GM04503 (cell line): ENCODE measurements around the gene CRYAB.
"Not testable (repeated sequence)": the region's sequence is repeated elsewhere in the genome, so short reads cannot be mapped to it uniquely, and the experiment has no call there.

Source experiments
- DNase-seq: peaks from one replicate; pipeline ENCODE4 v3.0.0-alpha.2; 2012; ENCODE audit warnings: low read depth

CRYAB gene

GRCh38 chr11:111933872-111934271 is 22.3 kb upstream of the CRYAB start:
- no peak for DNase-seq

DNA sequence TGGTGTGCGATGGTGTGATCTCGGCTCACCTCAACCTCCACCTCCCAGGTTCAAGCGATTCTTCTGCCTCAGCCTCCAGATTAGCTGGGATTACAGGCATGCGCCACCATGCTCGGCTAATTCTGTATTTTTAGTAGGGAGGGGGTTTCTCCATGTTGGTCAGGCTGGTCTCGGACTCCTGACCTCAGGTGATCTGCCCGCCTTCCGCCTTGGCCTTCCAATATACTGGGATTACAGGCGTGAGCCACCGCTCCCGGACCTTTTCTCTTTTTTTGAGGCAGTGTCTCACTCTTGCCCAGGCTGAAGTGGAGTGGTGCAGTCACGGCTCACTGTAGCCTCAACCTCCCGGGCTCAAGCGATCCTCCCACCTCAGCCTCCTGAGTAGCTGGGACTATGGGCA is 21.6 kb upstream of the CRYAB start:
- not testable (repeated sequence) for DNase-seq

DNA sequence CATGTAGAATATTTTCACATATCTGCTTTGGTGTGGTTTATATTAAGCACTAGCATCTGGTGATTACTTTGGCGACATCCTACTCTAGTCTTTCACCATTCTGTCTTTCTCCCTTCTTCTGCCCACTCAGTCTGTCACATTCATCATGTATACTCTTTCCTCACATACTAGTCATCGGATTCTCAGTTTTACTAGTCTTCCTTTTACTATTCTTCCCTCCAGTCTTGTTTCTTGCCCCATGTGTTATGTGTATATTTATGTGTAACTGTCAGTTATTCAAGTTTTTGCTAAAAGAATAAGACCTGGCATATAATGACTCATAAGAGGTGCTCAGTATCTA is 21.0 kb upstream of the CRYAB start:
- DNase-seq, result no peak

DNA sequence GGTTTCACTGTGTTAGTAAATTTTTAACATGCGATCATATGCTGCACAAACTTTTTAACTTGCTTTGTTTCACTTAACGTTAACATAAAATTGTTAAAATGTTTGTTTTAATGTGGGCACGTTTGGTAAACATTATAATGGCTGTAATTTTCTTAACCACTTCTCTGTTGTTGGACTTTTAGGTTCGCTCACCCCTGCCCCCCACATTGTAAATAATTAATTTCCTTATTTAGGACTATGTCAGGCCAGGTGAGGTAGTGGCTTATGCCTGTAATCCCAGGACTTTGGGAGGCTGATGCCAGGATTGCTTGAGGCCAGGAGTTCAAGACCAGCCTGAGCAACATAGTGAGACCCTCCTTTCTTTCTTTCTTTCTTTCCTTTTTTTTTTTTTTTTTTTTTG is 18.9 kb upstream of the CRYAB start:
- DNase-seq, result no peak

DNA sequence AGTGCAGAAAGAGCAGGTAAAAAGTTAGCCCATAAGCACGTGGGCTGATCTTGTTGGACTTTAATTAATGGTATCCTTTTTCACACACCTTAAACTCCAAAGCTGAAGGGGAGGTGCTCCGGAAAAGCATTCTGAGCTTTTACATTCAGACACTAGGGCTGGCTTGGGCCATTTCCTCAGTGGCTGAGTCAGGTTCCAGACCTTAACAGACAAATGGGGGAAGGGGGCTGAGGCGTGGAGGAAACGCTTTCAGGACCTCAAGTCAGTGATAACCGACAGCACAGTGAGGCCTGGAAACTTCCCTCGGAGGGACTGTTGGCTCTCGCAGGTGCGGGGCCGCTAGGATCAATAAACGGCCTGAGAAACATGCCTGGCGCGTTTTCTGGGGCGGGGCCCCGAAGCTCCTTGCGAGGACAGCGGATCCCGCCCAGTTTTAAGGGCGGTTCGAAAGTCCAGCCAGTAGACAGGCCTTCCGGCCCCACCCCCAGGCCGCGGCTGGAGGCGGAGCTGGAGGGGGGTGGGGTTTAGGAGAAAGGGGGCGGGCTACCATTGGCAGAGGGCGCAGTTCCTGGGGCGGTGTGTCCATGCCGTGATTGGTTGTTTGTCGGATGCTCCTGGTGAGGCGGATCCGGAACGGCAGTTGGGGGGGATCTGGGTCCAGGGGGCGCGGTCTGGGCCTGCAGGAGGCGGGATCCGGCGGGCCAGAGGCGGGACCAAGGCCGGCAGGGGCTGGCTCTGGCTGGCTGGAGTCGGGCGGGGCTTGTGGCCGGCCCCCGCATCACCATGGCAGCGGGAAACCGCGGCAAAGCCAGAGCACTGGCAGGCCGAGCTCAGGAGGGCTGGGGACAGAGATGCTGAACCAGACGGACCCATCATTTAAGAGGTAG is 15.2 kb upstream of the CRYAB start:
- peak; percentile 78 for DNase-seq

DNA sequence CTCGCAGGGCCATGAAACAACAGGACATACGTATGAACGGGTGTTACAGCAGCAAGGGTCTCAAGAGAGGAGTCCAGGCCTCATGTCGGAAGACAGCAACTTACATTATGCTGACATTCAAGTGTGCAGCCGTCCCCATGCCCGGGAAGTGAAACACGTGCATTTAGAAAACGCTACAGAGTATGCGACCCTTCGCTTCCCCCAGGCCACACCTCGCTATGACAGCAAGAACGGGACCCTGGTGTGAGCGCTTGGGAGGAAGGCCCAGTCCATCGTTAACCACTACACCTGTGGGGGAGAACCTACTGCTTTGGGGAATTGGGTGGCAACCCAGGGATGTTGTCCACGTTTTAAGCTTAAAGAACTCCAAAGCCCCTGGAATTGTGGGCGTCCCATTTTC is 14.4 kb upstream of the CRYAB start:
- DNase-seq, result no peak

- DNase-seq, result no peak
These were observed 12.4 kb upstream of the CRYAB start for GRCh38 chr11:111923951-111924350.

DNA sequence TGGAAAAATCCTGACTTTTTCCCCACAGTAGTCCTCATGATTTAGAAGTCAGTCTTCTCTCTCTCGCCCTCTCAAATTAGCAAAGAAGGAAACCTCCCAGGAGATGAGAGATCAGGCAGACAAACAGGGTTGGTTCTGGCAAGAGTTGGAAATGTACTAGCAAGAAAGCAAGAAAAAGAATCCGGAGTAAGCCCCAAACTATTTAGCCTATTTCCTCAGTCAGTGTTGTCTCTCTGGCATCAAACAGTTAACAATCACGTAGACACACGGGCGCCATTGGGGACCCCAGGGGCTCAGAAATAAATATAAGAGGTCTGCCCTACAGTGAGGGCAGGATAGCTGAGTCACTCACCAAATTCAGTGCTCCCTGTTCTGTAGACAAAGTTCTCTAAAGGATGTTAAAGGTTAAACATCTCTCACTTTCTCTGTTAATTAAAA is 11.8 kb upstream of the CRYAB start:
- DNase-seq, result no peak

- no peak for DNase-seq
These were observed 11.2 kb upstream of the CRYAB start for GRCh38 chr11:111922803-111923202.

DNA sequence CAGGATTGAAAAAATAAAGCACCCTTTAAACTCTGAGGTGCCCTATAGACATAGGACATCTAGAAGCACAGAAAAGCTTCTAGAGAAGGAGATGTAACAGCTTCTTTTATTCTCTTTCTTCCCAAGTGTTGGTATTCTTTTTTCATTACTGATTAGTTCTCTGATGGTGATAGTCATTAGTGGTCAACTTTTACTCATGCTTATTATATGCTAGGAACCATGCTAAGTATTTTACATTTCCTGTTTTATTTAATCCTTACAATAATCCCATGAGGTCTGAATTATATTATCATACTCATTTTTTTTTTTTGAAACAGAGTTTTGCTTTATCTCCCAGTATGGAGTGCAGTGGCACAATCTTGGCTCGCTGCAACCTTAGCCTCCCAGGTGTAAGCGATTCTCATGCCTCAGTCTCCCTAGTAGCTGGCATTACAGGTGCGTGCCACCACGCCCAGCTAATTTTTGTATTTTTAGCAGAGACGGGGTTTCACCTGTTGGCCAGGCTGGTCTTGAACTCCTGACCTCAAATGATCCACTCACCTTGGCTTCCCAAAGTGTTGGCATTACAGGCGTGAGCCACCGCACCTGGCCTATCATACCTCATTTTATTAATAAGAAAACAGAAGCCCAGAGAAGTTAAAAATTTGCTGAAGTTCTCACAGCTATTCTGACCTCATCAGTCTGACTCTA is 10.1 kb upstream of the CRYAB start:
- no peak for DNase-seq

- no peak for DNase-seq
These were observed 9.3 kb upstream of the CRYAB start for GRCh38 chr11:111920908-111921307.

DNA sequence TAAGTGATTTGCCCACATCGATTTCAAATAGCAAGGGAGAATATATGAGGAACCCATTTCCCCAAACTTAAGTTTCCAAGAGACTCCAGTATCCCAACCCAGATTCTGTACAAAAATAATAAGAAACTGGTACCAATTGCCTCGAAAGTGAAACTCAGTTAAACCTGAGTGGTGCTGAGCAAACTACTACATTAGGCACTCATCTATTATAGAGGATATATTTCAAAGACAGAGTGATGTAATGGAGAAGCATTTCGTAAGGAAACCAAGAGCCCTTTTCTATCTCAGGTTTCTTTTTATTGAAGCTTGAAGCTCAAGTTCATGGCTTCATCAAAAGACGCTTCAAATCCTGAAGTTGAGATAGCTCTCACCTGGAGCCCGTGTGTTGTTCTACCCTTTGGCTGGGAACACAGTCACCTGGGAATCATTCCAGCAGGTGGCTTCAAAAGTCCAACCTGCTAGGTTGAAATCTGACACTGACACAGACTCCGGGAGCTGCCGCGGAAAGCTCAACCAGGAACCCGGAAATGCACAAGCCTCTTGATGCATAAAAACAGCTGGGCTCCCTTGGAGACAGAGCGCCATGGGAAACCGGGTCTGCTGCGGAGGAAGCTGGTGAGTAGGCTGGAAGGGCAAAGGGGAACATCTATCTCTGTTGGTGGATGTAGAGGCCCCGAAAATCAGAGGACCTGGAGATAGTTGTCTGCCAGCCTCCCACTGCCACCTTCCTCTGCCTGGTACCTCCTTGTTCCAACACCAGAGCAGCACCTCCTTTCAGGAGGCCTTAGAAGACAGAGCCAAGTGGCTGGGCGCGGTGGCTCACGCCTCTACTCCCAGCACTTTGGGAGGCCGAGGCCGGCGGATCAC is 7.1 kb upstream of the CRYAB start, which contains the start of gene C11orf52:
Gene C11orf52 (plus strand): TSS at position 524 of the 867 bp plus-strand sequence. CDS start 60 bp downstream, at position 584.
- DNase-seq, result no peak

GRCh38 chr11:111917788-111918187 is 6.2 kb upstream of the CRYAB start:
- no peak for DNase-seq

DNA sequence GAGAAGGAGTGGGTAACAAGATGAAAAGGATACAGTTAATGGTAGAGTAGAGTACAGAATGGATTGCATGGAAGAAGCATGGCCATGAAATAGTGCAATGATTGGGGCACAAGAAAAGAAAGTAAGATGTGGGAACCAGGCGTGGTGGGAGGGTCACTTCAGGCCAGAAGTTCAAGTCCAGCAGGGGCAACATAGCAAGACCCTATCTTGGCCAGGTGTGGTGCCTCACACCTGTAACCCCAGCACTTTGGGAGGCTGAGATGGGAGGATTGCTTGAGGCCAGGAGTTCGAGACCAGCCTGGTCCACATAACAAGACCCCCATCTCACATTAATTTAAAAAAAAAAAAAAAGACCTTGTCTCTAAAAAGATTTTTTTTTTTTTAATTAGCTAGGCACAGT is 5.7 kb upstream of the CRYAB start:
- no peak for DNase-seq

- DNase-seq, result no peak
These were observed 5.2 kb upstream of the CRYAB start for GRCh38 chr11:111916768-111917167.

DNA sequence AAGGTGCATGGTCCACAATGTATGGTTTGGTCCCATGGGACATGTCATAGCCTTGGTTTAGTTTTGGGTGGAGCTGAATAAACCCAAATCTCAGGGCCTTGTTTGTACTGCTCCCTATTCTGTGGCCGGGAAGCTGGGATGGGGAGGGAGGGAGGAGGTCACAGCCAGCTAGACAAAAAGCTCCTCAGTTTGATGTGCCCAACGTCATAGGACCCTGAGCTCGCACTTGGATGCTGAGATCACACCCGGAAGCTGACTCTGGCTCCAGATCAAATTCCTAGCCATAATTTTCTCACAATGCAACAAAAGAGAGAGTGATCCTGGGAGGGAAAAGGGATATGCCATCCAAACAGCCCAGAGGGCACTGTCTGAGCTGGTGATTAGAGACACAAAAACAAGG is 2.4 kb upstream of the CRYAB start:
- DNase-seq, result peak; percentile 72

DNA sequence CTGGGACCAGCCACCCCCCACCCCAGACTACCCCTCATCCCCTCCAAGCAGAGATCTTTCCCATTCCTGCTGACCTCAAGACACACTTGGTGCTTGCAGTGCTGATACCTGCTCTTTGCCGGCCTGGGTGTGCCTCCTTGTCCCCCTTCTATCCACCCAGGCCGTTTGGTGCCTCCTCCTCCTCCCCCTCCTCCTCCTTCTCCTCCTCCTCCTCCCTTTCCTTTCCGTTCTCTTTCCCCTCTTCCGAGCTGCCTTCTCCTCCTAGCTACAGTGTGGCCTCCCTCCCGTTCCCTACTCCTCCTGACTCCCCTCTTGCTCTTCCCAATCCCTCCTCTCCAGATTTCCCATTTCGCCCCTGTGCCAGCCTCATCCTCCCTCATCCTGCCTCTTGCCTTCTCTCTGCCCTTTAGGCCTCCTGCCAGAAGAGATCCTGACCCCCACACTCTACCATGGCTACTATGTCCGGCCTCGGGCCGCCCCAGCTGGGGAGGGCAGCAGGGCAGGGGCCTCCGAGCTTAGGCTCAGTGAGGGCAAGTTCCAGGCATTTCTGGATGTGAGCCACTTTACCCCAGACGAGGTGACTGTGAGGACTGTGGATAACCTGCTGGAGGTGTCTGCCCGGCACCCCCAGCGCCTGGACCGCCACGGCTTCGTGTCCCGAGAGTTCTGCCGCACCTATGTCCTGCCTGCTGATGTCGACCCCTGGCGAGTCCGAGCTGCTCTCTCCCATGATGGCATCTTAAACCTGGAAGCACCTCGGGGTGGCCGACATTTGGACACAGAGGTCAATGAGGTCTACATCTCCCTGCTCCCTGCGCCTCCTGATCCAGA is 1.7 kb upstream of the CRYAB start:
- DNase-seq, result no peak

DNA sequence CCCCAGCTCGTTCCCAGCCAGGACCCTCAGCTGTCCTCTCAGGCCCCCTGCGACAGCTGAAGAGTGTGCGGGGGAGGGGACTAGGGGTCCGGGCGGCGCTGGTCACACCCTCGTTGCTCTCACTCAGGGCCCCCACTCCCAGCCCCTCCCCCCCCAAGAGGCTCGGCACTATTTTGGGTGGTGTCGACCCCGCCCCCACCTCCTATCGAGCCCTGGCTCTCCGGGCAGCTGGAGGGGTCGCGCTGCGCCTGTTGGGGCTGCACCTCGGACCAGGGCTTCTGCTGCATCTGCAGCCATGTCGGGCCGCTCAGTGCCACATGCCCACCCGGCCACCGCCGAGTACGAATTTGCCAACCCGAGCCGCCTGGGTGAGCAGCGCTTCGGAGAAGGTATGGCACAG is 965 bp upstream of the CRYAB start, which contains the start of gene HSPB2:
Gene HSPB2 (plus strand): TSS at position 200 of the 400 bp plus-strand sequence. CDS start 96 bp downstream, at position 296.
- DNase-seq, result no peak

- DNase-seq, result no peak
These were observed 651 bp downstream of the CRYAB start for GRCh38 chr11:111910676-111911562.

DNA sequence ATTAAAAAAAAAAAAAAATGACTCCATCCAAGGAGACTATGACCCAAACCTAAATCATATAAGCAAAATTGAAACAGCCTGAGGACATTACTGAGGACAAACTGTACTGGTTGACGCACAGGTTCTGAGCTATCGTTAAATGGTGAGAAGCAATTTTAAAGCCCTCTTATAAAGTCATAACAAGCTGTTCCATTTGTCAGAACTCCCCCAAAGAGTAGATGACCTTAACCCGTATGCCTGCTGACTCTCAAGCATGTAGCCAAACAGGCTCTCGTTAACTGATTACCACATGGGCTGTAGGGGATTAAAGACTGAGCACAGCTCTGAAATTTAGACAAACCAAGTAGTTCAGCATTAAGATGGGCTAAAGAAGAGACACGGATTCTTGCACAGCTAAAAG is 2.2 kb downstream of the CRYAB start:
- DNase-seq, result no peak
